ENCODE measurements around the gene KMT2C.

The KMT2C gene

DNA sequence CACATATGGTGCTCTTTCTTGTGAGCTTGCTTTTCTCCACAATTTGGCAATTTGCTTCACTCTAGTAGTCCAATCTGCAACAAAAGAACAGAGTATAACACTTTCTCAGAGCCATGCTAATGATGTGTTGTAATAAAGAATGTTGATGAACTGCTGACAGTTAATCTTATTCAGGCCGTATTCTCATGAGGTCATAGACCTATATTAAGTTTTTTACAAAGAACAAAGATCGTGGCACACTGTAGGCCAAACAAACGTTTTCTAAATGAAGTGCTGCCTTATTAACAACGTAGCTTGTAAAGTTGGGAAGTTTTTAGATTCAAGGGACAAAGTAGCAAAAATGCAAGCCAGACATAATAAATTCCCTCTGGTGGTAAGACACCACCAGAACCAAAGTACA, 250.2 kb downstream of the KMT2C start:
- ATAC-seq = no peak

- no peak for ATAC-seq
These were observed 255.2 kb downstream of the KMT2C start for GRCh38 chr7:152180587-152180986.

GRCh38 chr7:152180048-152180447, 255.8 kb downstream of the KMT2C start:
- ATAC-seq = no peak

- no peak for ATAC-seq
These were observed 257.3 kb downstream of the KMT2C start for GRCh38 chr7:152178405-152179058.

DNA sequence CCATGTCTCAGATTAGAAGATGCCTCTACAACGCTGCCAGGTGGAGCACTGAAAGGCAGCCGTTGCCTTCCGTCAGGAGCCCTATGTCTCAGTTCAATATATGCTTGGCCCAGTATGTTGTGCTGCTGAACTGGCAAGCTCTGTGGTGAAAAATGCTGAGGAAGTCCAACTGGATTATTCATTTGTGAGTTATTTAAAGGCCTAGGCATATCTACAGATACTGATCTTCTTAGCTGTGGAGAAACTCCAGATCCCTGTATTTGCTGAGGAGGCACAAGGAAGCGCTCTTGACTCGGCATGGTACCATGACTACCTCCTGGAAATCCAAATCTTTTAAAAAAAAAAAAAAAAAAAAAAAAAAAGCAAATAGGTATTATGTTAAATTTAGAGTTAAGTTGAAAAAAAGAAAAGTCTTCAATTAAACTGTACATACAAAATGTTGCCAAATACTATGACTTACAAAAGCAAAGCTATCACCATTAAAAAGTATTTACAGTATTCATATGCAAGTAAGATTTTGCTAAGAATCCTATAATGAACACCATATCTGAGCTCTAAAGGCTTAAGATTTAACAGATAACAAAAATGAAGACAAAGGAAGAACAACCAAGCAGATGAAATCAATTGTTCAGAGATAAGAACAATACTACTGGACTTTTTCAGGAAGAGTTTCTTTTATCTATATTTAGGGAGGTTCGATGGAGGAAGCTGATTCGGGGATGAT, 258.0 kb downstream of the KMT2C start:
- no peak for ATAC-seq

- no peak for ATAC-seq
These were observed 259.0 kb downstream of the KMT2C start for GRCh38 chr7:152176797-152177196.

GRCh38 chr7:152173372-152174070, 262.3 kb downstream of the KMT2C start:
- no peak for ATAC-seq

GRCh38 chr7:152162287-152162686, 273.5 kb downstream of the KMT2C start:
- no peak for ATAC-seq

DNA sequence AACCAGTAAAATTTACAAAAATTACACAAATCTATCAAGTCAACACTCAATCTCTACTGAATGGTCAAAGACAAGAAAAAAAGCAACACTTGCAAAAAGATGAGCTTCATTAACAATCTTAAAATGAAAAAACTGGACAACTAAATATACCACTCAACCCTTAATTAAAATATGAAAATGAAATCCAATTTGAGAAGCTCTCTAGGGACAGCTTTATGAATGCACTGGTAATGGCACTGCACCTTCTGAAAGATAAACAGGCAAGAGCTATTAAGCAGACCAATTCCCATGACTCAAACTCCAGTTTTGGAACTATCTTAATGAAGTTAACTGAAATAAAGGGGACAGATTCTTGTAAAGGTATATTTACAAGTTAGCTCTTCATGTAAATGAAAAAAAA, 274.6 kb downstream of the KMT2C start:
- ATAC-seq = no peak

DNA sequence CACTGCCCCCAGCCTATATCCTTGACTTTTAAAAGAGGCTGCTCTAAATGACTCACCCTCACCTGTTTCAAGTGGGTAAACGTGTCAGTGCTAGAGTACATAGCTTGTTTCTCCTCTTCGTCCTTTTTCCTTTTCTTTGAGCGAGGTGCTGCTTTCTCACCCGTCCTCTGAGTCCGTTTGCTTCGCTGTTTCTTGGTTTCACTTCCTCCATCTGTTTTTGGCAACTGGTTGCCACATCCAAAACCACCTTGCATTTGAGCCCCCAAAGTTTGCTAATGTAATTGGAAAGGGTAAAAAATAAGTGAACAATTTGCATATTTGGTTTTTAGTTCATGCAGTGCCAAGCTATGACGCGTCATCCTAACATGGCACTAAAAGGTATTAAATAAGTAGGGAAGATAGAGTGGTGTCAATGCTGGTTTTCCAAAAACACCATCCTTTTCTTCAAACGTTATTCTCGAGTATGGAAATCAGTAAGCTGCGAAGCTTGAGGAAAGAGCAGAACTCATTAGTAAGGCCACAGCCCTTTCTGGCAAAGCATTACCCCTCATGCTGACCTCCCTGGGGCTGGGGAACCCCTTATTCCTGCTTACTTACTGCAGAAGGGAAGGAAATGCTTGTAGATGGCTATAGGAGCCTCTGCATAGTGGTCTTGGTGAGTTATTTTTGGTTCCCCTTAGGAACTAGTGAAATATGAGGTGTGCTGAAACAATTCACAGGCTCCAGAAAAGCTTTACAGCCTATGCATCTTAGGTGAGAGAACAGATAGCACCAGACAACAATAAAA, 276.8 kb downstream of the KMT2C start:
- ATAC-seq = peak; percentile 63 to 66

DNA sequence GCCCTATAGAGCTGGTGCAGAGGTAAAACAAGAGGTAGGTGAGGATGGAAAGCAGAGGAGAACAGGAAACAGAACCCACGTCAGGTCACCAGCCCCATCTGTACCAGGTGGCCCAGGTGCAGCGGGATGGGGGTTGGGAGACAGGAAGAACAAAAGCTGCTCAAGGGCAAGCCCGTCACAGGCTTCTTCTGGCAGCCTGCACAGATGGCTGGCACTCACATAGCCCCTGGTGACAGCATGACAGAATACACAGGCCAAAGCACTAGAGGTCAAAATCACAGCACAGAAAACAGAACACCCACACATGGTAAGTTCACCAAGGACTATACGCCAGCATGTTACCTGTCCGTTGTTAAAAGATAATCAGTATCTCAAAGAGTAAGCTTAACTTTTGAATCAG, 283.5 kb downstream of the KMT2C start:
- ATAC-seq = no peak

- ATAC-seq = no peak
These were observed 286.4 kb downstream of the KMT2C start for GRCh38 chr7:152149363-152149762.

GRCh38 chr7:152148706-152149105, 287.1 kb downstream of the KMT2C start:
- no peak for ATAC-seq

DNA sequence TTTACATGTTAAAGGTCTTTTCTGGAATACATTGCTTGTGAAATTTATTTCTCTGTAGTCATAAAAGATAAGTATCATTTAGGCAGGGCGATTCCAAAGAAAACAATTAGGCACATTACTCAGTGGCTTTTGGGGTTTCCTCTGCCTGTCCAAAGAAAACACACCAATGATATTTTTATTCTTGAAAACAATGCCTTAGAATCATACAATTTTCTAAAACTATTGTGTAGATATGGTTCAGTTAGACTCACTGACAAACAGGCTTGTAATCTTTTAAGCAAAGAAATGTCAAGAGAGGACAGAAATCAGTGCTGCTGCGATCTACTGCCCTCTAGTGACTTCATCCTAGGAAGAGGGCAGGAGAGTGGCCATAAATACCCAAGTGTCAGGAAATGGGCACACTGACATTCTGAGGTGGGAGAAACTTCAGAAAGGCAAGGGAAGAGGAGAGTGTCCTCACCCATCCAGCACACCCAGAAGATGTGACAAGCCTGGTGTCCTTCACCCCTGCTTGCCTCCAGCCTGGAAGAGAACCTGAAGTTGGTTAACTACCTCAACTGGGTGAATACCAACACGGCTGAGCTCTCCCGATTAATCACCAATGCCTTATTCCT, 289.8 kb downstream of the KMT2C start:
- ATAC-seq = peak; percentile 27 to 31

DNA sequence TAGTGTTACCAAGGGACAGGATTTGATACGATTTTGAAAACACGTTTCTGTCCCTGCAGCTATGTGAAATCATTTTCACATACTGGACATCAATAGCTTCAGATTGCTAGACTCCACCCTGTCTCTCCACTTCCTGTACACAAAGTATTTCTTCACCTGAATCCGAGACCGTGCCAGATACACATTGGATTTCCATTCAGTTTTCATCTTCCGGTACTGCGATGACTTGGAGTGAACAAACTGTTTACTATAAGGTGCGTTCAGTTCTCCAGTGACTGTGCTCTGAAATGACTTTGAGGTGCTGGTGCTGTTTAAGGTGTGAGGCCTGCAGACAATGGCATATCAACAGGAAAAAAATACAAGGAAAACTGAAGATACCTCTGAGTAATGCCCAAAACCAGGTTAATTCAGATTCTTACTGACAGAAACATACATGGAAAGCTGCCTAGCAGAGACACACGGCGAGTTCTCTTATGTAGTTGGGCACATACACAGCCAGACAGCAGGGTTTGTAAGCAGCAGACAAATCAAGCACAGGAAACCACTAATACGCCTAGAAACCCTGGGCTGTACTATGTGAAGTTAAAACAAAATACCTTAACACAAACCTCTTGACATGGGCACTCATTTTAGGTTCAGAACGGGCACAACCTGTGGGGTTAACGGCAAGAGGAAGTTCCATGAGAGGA, 291.1 kb downstream of the KMT2C start:
- peak; percentile 79 to 81 for ATAC-seq

GRCh38 chr7:152142976-152143595, 292.7 kb downstream of the KMT2C start:
- ATAC-seq = peak in 1 of 2 donors; percentile 8

DNA sequence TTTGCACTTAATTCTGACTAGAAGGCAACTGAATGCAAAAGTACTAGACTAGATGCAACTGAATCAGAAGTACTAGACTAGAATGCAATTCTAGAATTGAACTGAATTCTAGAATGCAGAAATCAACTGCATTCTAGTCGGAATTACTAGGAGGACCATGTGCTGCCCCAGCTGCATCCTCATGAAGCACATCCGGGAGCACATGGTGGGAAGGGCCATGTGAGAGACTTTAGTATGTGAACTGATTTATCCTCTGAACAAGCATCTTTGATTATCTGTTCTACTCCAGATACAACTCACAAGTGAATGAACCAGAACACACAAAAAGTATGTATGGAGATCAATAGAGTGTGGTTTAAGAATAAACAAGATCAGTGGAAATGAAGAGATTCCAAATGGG, 295.2 kb downstream of the KMT2C start:
- no peak for ATAC-seq

DNA sequence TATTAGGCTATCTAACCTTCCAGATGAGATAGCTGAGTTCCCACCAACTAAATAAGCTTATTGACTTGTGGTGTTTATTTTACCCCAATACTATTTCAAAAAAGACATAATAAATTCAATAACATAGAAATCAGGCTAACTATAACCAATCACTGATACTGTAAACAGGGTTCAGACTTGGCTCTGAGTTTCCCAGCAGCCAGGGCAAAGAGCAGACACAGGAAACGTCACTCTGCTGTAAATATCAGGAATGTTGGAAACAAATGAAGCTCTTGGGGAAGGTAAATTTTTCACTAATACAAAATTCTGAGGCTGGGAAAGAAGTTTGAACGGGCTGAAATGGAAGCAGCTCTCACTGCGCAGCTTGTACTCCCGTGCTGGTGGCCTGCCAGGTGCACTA, 295.7 kb downstream of the KMT2C start:
- no peak for ATAC-seq

GRCh38 chr7:152137476-152138025, 298.3 kb downstream of the KMT2C start:
- ATAC-seq = no peak

GRCh38 chr7:152136686-152137085, 299.1 kb downstream of the KMT2C start:
- ATAC-seq = no peak

DNA sequence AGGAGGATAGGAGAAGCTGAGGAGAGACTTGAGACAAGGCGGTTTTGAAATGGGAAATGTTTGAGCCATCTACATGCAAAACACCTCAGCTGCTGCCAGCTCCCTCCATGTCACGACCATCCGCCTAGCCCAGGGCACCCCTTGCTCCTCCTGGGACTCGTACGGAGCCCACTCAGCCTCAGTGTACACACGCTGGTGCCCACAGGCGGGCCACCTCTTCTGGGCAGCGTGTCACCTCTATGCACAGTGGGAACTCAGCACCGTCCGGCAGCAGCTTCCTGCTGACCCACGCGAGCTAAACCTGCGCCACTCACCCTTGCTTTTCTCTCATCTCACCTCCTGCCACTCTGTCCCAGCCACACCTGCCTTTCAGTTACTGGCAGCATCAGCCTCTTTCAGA, 302.0 kb downstream of the KMT2C start:
- ATAC-seq = no peak
